ENCODE data around the gene TUT4. TPM values are rescaled to one million over a fixed set of nuclear protein-coding genes. Genes with fewer than 3 reads are reported as not detected.

The TUT4 gene
- polyA plus RNA-seq, 1 donor from 2014 or later = 84.1 TPM

GRCh38 chr1:52520148-52520547, 32.7 kb downstream of the TUT4 start:
- H3K4me3 ChIP-seq (ENCODE audit: low read length) = no peak overlapping the region
- peaks cover 5% of the 10 kb centered on the region for H3K36me3 ChIP-seq (ENCODE audit: insufficient read depth, low read length)
- H3K27ac ChIP-seq (ENCODE audit: low read length) = no peak overlapping the region
- H3K9me2 ChIP-seq (ENCODE audit: insufficient read depth, low read length) = no peaks in the 10 kb centered on the region
- no peaks in the 10 kb centered on the region for H3F3A ChIP-seq (ENCODE audit: insufficient read depth, low read length, poor library complexity, severe bottlenecking)
- peaks cover 31% of the 10 kb centered on the region for H3K79me2 ChIP-seq (replicated peaks; ENCODE audit: insufficient read depth, low read length)
- no peak overlapping the region for H3K4me2 ChIP-seq (ENCODE audit: low read length)
- H4K20me1 ChIP-seq (ENCODE audit: insufficient read depth) = no peaks in the 10 kb centered on the region
- TF ChIP-seq RAD21 (conservative IDR thresholded peaks at IDR 0.05) (no peak), EP300 (conservative IDR thresholded peaks at IDR 0.05; ENCODE audit: poor library complexity, severe bottlenecking) (no peak), SMC3 (conservative IDR thresholded peaks at IDR 0.05; ENCODE audit: poor library complexity) (no peak), TAF1 (IDR thresholded peaks at IDR 0.05; ENCODE audit: low read depth) (no peak), POLR2AphosphoS5 (IDR thresholded peaks at IDR 0.05) (no peak), EZH2 (IDR thresholded peaks at IDR 0.05; ENCODE audit: borderline replicate concordance, insufficient read depth, low read length, poor library complexity, severe bottlenecking) (no peak), MXI1 (conservative IDR thresholded peaks at IDR 0.05; ENCODE audit: poor library complexity, severe bottlenecking) (no peak)
- TF ChIP-seq, protein P1, sequence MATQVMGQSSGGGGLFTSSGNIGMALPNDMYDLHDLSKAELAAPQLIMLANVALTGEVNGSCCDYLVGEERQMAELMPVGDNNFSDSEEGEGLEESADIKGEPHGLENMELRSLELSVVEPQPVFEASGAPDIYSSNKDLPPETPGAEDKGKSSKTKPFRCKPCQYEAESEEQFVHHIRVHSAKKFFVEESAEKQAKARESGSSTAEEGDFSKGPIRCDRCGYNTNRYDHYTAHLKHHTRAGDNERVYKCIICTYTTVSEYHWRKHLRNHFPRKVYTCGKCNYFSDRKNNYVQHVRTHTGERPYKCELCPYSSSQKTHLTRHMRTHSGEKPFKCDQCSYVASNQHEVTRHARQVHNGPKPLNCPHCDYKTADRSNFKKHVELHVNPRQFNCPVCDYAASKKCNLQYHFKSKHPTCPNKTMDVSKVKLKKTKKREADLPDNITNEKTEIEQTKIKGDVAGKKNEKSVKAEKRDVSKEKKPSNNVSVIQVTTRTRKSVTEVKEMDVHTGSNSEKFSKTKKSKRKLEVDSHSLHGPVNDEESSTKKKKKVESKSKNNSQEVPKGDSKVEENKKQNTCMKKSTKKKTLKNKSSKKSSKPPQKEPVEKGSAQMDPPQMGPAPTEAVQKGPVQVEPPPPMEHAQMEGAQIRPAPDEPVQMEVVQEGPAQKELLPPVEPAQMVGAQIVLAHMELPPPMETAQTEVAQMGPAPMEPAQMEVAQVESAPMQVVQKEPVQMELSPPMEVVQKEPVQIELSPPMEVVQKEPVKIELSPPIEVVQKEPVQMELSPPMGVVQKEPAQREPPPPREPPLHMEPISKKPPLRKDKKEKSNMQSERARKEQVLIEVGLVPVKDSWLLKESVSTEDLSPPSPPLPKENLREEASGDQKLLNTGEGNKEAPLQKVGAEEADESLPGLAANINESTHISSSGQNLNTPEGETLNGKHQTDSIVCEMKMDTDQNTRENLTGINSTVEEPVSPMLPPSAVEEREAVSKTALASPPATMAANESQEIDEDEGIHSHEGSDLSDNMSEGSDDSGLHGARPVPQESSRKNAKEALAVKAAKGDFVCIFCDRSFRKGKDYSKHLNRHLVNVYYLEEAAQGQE (IDR thresholded peaks at IDR 0.05; ENCODE audit: borderline replicate concordance) = no peak
- TF ChIP-seq, protein P2, sequence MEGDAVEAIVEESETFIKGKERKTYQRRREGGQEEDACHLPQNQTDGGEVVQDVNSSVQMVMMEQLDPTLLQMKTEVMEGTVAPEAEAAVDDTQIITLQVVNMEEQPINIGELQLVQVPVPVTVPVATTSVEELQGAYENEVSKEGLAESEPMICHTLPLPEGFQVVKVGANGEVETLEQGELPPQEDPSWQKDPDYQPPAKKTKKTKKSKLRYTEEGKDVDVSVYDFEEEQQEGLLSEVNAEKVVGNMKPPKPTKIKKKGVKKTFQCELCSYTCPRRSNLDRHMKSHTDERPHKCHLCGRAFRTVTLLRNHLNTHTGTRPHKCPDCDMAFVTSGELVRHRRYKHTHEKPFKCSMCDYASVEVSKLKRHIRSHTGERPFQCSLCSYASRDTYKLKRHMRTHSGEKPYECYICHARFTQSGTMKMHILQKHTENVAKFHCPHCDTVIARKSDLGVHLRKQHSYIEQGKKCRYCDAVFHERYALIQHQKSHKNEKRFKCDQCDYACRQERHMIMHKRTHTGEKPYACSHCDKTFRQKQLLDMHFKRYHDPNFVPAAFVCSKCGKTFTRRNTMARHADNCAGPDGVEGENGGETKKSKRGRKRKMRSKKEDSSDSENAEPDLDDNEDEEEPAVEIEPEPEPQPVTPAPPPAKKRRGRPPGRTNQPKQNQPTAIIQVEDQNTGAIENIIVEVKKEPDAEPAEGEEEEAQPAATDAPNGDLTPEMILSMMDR (IDR thresholded peaks at IDR 0.05; ENCODE audit: poor library complexity, severe bottlenecking) = no peak
- H2AFZ ChIP-seq (ENCODE audit: low read depth, low read length) = no peak overlapping the region
- no peaks in the 10 kb centered on the region for H3K27me3 ChIP-seq (ENCODE audit: insufficient read depth, low read depth, low read length)
- H3K9ac ChIP-seq (ENCODE audit: low read length) = no peak overlapping the region
- H3K9me3 ChIP-seq (ENCODE audit: low read length) = no peaks in the 10 kb centered on the region

DNA sequence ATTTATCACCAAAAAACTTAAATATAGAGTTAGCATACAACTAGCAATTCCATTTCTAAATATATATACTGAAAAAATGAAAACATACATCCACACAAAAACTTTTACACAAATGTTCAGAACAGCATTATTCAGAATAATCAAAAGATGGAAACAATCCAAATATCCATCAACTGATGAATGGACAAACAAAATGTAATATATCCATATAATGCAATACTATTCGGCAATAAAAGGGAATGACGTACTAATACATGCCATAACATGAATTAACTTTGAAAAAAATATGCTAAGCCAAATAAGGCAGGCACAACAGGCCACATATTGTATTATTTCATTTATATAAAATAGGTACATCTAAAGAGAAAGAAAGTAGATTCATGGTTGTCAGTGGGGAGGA, 33.9 kb downstream of the TUT4 start:
- H3K36me3 ChIP-seq (ENCODE audit: insufficient read depth, low read length) = peaks cover 8% of the 10 kb centered on the region
- H3K27me3 ChIP-seq (ENCODE audit: insufficient read depth, low read depth, low read length) = no peaks in the 10 kb centered on the region
- H2AFZ ChIP-seq (ENCODE audit: low read depth, low read length) = no peak overlapping the region
- no peaks in the 10 kb centered on the region for H3F3A ChIP-seq (ENCODE audit: insufficient read depth, low read length, poor library complexity, severe bottlenecking)
- H3K27ac ChIP-seq (ENCODE audit: low read length) = no peak overlapping the region
- no peak overlapping the region for H3K4me3 ChIP-seq (ENCODE audit: low read length)
- no peaks in the 10 kb centered on the region for H4K20me1 ChIP-seq (ENCODE audit: insufficient read depth)
- H3K79me2 ChIP-seq (replicated peaks; ENCODE audit: insufficient read depth, low read length) = peaks cover 28% of the 10 kb centered on the region
- no peak overlapping the region for H3K9ac ChIP-seq (ENCODE audit: low read length)
- no peak overlapping the region for H3K4me2 ChIP-seq (ENCODE audit: low read length)
- H3K9me3 ChIP-seq (ENCODE audit: low read length) = no peaks in the 10 kb centered on the region
- no peak for TF ChIP-seq EP300 (conservative IDR thresholded peaks at IDR 0.05; ENCODE audit: poor library complexity, severe bottlenecking)
- TF ChIP-seq, protein P1 (IDR thresholded peaks at IDR 0.05; ENCODE audit: borderline replicate concordance) = no peak
- TF ChIP-seq EZH2 (IDR thresholded peaks at IDR 0.05; ENCODE audit: borderline replicate concordance, insufficient read depth, low read length, poor library complexity, severe bottlenecking) = no peak
- TF ChIP-seq SMC3 (conservative IDR thresholded peaks at IDR 0.05; ENCODE audit: poor library complexity) = no peak
- TF ChIP-seq TAF1 (IDR thresholded peaks at IDR 0.05; ENCODE audit: low read depth) = no peak
- TF ChIP-seq MXI1 (conservative IDR thresholded peaks at IDR 0.05; ENCODE audit: poor library complexity, severe bottlenecking) = no peak
- no peak for TF ChIP-seq RAD21 (conservative IDR thresholded peaks at IDR 0.05)
- TF ChIP-seq POLR2AphosphoS5 (IDR thresholded peaks at IDR 0.05) = no peak
- TF ChIP-seq, protein P2 (IDR thresholded peaks at IDR 0.05; ENCODE audit: poor library complexity, severe bottlenecking) = no peak
- no peaks in the 10 kb centered on the region for H3K9me2 ChIP-seq (ENCODE audit: insufficient read depth, low read length)
